Kidney (tissue), 14 donors: Measurements from ENCODE around the gene CACTIN. TPM values are rescaled to one million over a fixed set of nuclear protein-coding genes. Genes with fewer than 3 reads are reported as not detected.

ENCODE experiments used
- DNase-seq, 5 donors: peaks; one replicate each; pipeline ENCODE4 v3.0.0-alpha.2; 2013 to 2020
- FAIRE-seq: peaks from 2 replicates; lab custom pipeline; 2012; peaks lifted over from hg19 to GRCh38; lab: Jason Lieb, UNC
- H3K27ac ChIP-seq, 2 donors: one replicate each; pipeline ENCODE4 v1.7.0; 2013; ENCODE audit warnings: low read depth in 2 of 2, low read length in 2 of 2, inconsistent platforms in 1 of 2
- H3K27me3 ChIP-seq: one replicate; pipeline ENCODE4 v1.7.1; 2013; ENCODE audit warnings: low read length, inconsistent platforms; ENCODE audit not compliant: control insufficient read depth, insufficient read depth
- H3K36me3 ChIP-seq, 3 donors: one replicate each; pipeline versions ENCODE4 v1.7.0 to v1.7.1; 2013; ENCODE audit warnings: low read length in 3 of 3, control low read depth in 1 of 3, inconsistent platforms in 1 of 3; ENCODE audit not compliant: insufficient read depth in 3 of 3, control insufficient read depth in 2 of 3
- H3K4me1 ChIP-seq, 3 donors: one replicate each; pipeline versions ENCODE4 v1.7.0 to v1.7.1; 2013; ENCODE audit warnings: low read length in 3 of 3, inconsistent platforms in 1 of 3, low read depth in 1 of 3; ENCODE audit not compliant: control insufficient read depth in 2 of 3, insufficient read depth in 2 of 3
- H3K4me3 ChIP-seq, 3 donors: one replicate each; pipeline versions ENCODE4 v1.7.0 to v1.8.1; 2013; ENCODE audit warnings: low read length in 3 of 3, control low read depth in 1 of 3, inconsistent platforms in 1 of 3
- H3K9ac ChIP-seq, 3 donors: one replicate each; pipeline versions ENCODE4 v1.7.0 to v1.7.1; 2013; ENCODE audit warnings: low read length in 3 of 3, control low read depth in 1 of 3, inconsistent platforms in 1 of 3
- H3K9me3 ChIP-seq, 3 donors: one replicate each; pipeline versions ENCODE4 v1.7.0 to v1.7.1; 2013; ENCODE audit warnings: low read length in 3 of 3, control low read depth in 1 of 3, inconsistent platforms in 1 of 3; ENCODE audit not compliant: control insufficient read depth in 2 of 3, insufficient read depth in 1 of 3
- intact Hi-C: fragments of 100-400 bp; cut with DNase I; formaldehyde crosslinking; loops from one replicate; pipeline ENCODE4 v1.11.1; 2022
- polyA plus RNA-seq: library from polyadenylated mRNA; stranded (reverse); fragments of 350-450 nt; fragmentation: Illumina TruSeq; extraction: RNeasy Lipid Tissue Mini Kit (QIAGEN cat#74804); gene quantifications from one replicate; pipeline ENCODE4 v1.2.3, GENCODE V29; 2014; ENCODE audit warnings: low read depth, low replicate concordance; ENCODE audit not compliant: insufficient read depth
- total RNA-seq: library from RNA; stranded (reverse); fragmentation: NEBNext Ultra II Directional; extraction: Animal tissue kit (Norgen Biotek cat#: 25700); gene quantifications from one replicate; pipeline ENCODE4 v1.2.1, GENCODE V29; 2021
- TF ChIP-seq, protein P1 (sequence below): IDR thresholded peaks from 3 replicates; pipeline ENCODE4 v1.5.1; 2012; ENCODE audit warnings: mild to moderate bottlenecking, moderate library complexity, borderline replicate concordance; ENCODE audit not compliant: insufficient read depth; ENCODE audit errors: extremely low read depth
- donor health status: control.
- donor health status: control.
- donor health status: control.
- donor health status: control.
- donor health status: control.
- donor health status: DM: yes; HTN: yes; CAD: no.
- donor health status: Normal renal cell carcinoma (clear cell type).

CACTIN gene
- total and polyA plus RNA-seq, 2 donors from 2014 or later = 11.6 to 23.9 TPM

- intact Hi-C loops = no loop called here
- Histone ChIP-seq H3K4me3 (no peak overlapping the region), H3K27ac (no peak overlapping the region), H3K9me3 (no peaks in the 10 kb centered on the region), H3K27me3 (no peaks in the 10 kb centered on the region), H3K9ac (no peak overlapping the region), H3K36me3 (peaks cover 4 to 19% (median 8%) of the 10 kb centered on the region in 3 donors), H3K4me1 (no peaks in the 10 kb centered on the region)
- no peak for DNase-seq
- TF ChIP-seq, protein P1, sequence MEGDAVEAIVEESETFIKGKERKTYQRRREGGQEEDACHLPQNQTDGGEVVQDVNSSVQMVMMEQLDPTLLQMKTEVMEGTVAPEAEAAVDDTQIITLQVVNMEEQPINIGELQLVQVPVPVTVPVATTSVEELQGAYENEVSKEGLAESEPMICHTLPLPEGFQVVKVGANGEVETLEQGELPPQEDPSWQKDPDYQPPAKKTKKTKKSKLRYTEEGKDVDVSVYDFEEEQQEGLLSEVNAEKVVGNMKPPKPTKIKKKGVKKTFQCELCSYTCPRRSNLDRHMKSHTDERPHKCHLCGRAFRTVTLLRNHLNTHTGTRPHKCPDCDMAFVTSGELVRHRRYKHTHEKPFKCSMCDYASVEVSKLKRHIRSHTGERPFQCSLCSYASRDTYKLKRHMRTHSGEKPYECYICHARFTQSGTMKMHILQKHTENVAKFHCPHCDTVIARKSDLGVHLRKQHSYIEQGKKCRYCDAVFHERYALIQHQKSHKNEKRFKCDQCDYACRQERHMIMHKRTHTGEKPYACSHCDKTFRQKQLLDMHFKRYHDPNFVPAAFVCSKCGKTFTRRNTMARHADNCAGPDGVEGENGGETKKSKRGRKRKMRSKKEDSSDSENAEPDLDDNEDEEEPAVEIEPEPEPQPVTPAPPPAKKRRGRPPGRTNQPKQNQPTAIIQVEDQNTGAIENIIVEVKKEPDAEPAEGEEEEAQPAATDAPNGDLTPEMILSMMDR = no peak
- FAIRE-seq = no peak
Measured at GRCh38 chr19:3660493-3661219, 34.1 kb upstream of the CACTIN start.

- no peaks in the 10 kb centered on the region for H3K27me3 ChIP-seq
- no peak for DNase-seq
- no peaks in the 10 kb centered on the region for H3K9me3 ChIP-seq
- peaks cover 4 to 19% (median 8%) of the 10 kb centered on the region in 3 donors for H3K36me3 ChIP-seq
- TF ChIP-seq, protein P1 = no peak
- intact Hi-C loops = no loop called here
- no peak overlapping the region for H3K27ac ChIP-seq
- H3K9ac ChIP-seq = no peak overlapping the region
- H3K4me3 ChIP-seq = no peak overlapping the region
- FAIRE-seq = no peak
- H3K4me1 ChIP-seq = no peaks in the 10 kb centered on the region
Measured at GRCh38 chr19:3659746-3660112, 33.1 kb upstream of the CACTIN start.

- H3K27me3 ChIP-seq = no peaks in the 10 kb centered on the region
- H3K36me3 ChIP-seq = peaks cover 4 to 19% (median 8%) of the 10 kb centered on the region in 3 donors
- FAIRE-seq = no peak
- H3K27ac ChIP-seq = no peak overlapping the region
- H3K9me3 ChIP-seq = no peaks in the 10 kb centered on the region
- H3K4me3 ChIP-seq = no peak overlapping the region
- TF ChIP-seq, protein P1 = no peak
- intact Hi-C loops = no loop called here
- DNase-seq = no peak
- no peaks in the 10 kb centered on the region for H3K4me1 ChIP-seq
- H3K9ac ChIP-seq = no peak overlapping the region
Measured at GRCh38 chr19:3658870-3659745, 32.5 kb upstream of the CACTIN start.
